HG03139 (cell line): ENCODE data around the gene HSPG2.

Source experiments
- ATAC-seq: cut with Tn5 transposase; IDR thresholded peaks from one replicate; pipeline ENCODE4 v1.9.1; 2021; ENCODE audit not compliant: unreplicated experiment

HSPG2 gene

GRCh38 chr1:21884456-21885235, 52.5 kb downstream of the HSPG2 start:
- ATAC-seq, result no peak

- ATAC-seq, result no peak
Measured at GRCh38 chr1:21882721-21883415, 54.2 kb downstream of the HSPG2 start.

GRCh38 chr1:21881250-21881649, 55.9 kb downstream of the HSPG2 start:
- ATAC-seq, result no peak

GRCh38 chr1:21880619-21880970, 56.5 kb downstream of the HSPG2 start:
- no peak for ATAC-seq

GRCh38 chr1:21879928-21880618, 57.0 kb downstream of the HSPG2 start:
- no peak for ATAC-seq

GRCh38 chr1:21878840-21879478, 58.2 kb downstream of the HSPG2 start:
- ATAC-seq, result no peak

GRCh38 chr1:21878009-21878773, 58.9 kb downstream of the HSPG2 start:
- ATAC-seq, result no peak

GRCh38 chr1:21876267-21876666, 60.8 kb downstream of the HSPG2 start:
- ATAC-seq, result no peak

- no peak for ATAC-seq
Measured at GRCh38 chr1:21875621-21876063, 61.5 kb downstream of the HSPG2 start.

GRCh38 chr1:21874778-21875547, 62.1 kb downstream of the HSPG2 start:
- ATAC-seq, result no peak

GRCh38 chr1:21874328-21874727, 62.8 kb downstream of the HSPG2 start:
- ATAC-seq, result no peak

- no peak for ATAC-seq
Measured at GRCh38 chr1:21873761-21874160, 63.3 kb downstream of the HSPG2 start.

- ATAC-seq, result no peak
Measured at GRCh38 chr1:21873174-21873573, 63.9 kb downstream of the HSPG2 start.

- no peak for ATAC-seq
Measured at GRCh38 chr1:21872445-21873079, 64.5 kb downstream of the HSPG2 start.

- no peak for ATAC-seq
Measured at GRCh38 chr1:21871943-21872342, 65.2 kb downstream of the HSPG2 start.

GRCh38 chr1:21870611-21871010, 66.5 kb downstream of the HSPG2 start:
- no peak for ATAC-seq

- no peak for ATAC-seq
Measured at GRCh38 chr1:21869620-21870121, 67.4 kb downstream of the HSPG2 start.

GRCh38 chr1:21868941-21869454, 68.1 kb downstream of the HSPG2 start:
- ATAC-seq, result no peak

- ATAC-seq, result no peak
Measured at GRCh38 chr1:21868482-21868881, 68.6 kb downstream of the HSPG2 start.
